GM12878 (cell line): ENCODE measurements around the gene HYOU1. TPM values are rescaled to one million over a fixed set of nuclear protein-coding genes. Genes with fewer than 3 reads are reported as not detected.

ENCODE experiments used
- BCL11A ChIP-seq: IDR thresholded peaks from 2 replicates; pipeline ENCODE4 v1.6.1; 2011; ENCODE audit warnings: low read depth, low read length
- BHLHE40 ChIP-seq, 2 experiments: fragments of 450-650 bp in 1 of 2; IDR thresholded peaks; 2 replicates each; pipeline ENCODE4 v1.6.1; 2011 to 2017; ENCODE audit warnings: low read depth in 2 of 2, borderline replicate concordance in 1 of 2, improper control_type of control experiment in 1 of 2, low read length in 1 of 2, mild to moderate bottlenecking in 1 of 2
- CBFB ChIP-seq: IDR thresholded peaks from 2 replicates; pipeline ENCODE4 v1.6.1; 2016; ENCODE audit warnings: antibody characterized with exemption, low read depth
- CBX5 ChIP-seq: sonication (generic); IDR thresholded peaks from 2 replicates; pipeline ENCODE4 v1.6.1; 2016; ENCODE audit warnings: low read depth, moderate library complexity, mild to moderate bottlenecking, inconsistent platforms
- EGR1 ChIP-seq, 2 experiments: IDR thresholded peaks; 1 replicate in 1 of 2; 2 replicates in 1 of 2; pipeline ENCODE4 v1.6.1; 2011 to 2012; ENCODE audit warnings: low read depth in 2 of 2, low read length in 2 of 2, borderline replicate concordance in 1 of 2, mild to moderate bottlenecking in 1 of 2, moderate library complexity in 1 of 2
- ESRRA ChIP-seq: IDR thresholded peaks from 2 replicates; pipeline ENCODE4 v1.6.1; 2012; ENCODE audit warnings: mild to moderate bottlenecking, low read length, improper control_type of control experiment
- KDM1A ChIP-seq: fragments of 200-600 bp; sonication (generic); IDR thresholded peaks from 2 replicates; pipeline ENCODE4 v1.6.1; 2016; ENCODE audit warnings: borderline replicate concordance
- MXI1 ChIP-seq: fragments of 150-350 bp; IDR thresholded peaks from 2 replicates; pipeline ENCODE4 v1.6.1; 2011; ENCODE audit warnings: low read depth, mild to moderate bottlenecking, inconsistent platforms, low read length, improper control_type of control experiment
- MYC ChIP-seq: IDR thresholded peaks from 2 replicates; pipeline ENCODE4 v1.6.1; 2011; ENCODE audit warnings: mild to moderate bottlenecking, low read length, moderate library complexity, inconsistent platforms; ENCODE audit not compliant: insufficient read depth, insufficient replicate concordance, insufficient read length, severe bottlenecking
- NFIC ChIP-seq: IDR thresholded peaks from 2 replicates; pipeline ENCODE4 v1.6.1; 2012; ENCODE audit warnings: low read depth, mild to moderate bottlenecking, inconsistent platforms, low read length, moderate library complexity
- NRF1 ChIP-seq: conservative IDR thresholded peaks from 2 replicates; pipeline ENCODE4 v1.6.1; 2011; ENCODE audit warnings: mild to moderate bottlenecking, low read depth, low read length, improper control_type of control experiment
- PAX5 ChIP-seq: IDR thresholded peaks from 2 replicates; pipeline ENCODE4 v1.6.1; 2011; ENCODE audit warnings: low read depth, low read length, borderline replicate concordance
- POU2F2 ChIP-seq: IDR thresholded peaks from 3 replicates; pipeline ENCODE4 v1.6.1; 2011; ENCODE audit warnings: low read depth, mild to moderate bottlenecking, low read length, borderline replicate concordance
- RBBP5 ChIP-seq: fragments of 200-600 bp; sonication (generic); conservative IDR thresholded peaks from 2 replicates; pipeline ENCODE4 v1.6.1; 2016
- RFX5 ChIP-seq: IDR thresholded peaks from 2 replicates; pipeline ENCODE4 v1.6.1; 2011; ENCODE audit warnings: low read depth, low read length, improper control_type of control experiment
- RUNX3 ChIP-seq: IDR thresholded peaks from 2 replicates; pipeline ENCODE4 v1.6.1; 2012; ENCODE audit warnings: low read length, inconsistent platforms
- SIX5 ChIP-seq: IDR thresholded peaks from 2 replicates; pipeline ENCODE4 v1.6.1; 2011; ENCODE audit warnings: mild to moderate bottlenecking, low read depth, low read length, moderate library complexity; ENCODE audit not compliant: severe bottlenecking
- SREBF1 ChIP-seq: IDR thresholded peaks from 2 replicates; pipeline ENCODE4 v1.6.1; 2012; ENCODE audit warnings: mild to moderate bottlenecking, low read length
- SUPT20H ChIP-seq: IDR thresholded peaks from 2 replicates; pipeline ENCODE4 v1.6.1; 2011; ENCODE audit warnings: low read depth, mild to moderate bottlenecking, low read length, moderate library complexity, borderline replicate concordance; ENCODE audit not compliant: control insufficient read depth
- TCF7 ChIP-seq: IDR thresholded peaks from 2 replicates; pipeline ENCODE4 v1.6.1; 2014; ENCODE audit warnings: antibody characterized with exemption, borderline replicate concordance
- ZNF24 ChIP-seq: fragments of 450-650 bp; IDR thresholded peaks from 2 replicates; pipeline ENCODE4 v1.6.1; 2017; ENCODE audit warnings: antibody characterized with exemption, mild to moderate bottlenecking
- polyA plus RNA-seq, 11 experiments: library from polyadenylated mRNA; depleted of rRNA in 4 of 11; unstranded in 6 of 11; stranded (reverse) in 5 of 11; fragments of >200 nt; fragmentation: Nextera tagmentation in 4 of 11; fragmentation: Illumina TruSeq in 1 of 11; extraction: Ambion mirVana in 4 of 11; extraction: Trizol in 1 of 11; gene quantifications; 1 replicate in 1 of 11; 2 replicates in 10 of 11; pipeline versions ENCODE4 v1.2.1 to v1.2.3, GENCODE V29; 2011 to 2016; ENCODE audit warnings: inconsistent platforms in 2 of 11, missing spikeins in 2 of 11, low read depth in 1 of 11
- total RNA-seq, 4 experiments: library from RNA; depleted of rRNA in 3 of 4; stranded (reverse); fragments of >200 nt in 3 of 4; fragmentation: Illumina TruSeq in 1 of 4; extraction: Trizol in 1 of 4; gene quantifications; 2 replicates each; pipeline versions ENCODE4 v1.2.1 to v1.2.3, GENCODE V29; 2013 to 2021
- TF ChIP-seq, protein P1 (sequence below): fragments of 150-350 bp; IDR thresholded peaks from 2 replicates; pipeline ENCODE4 v1.6.1; 2016; ENCODE audit warnings: low read depth, low read length
- TF ChIP-seq, protein P2 (sequence below): IDR thresholded peaks from 2 replicates; pipeline ENCODE4 v1.6.1; 2011; ENCODE audit warnings: low read depth, mild to moderate bottlenecking, low read length, moderate library complexity, borderline replicate concordance; ENCODE audit errors: extremely low read depth
- TF ChIP-seq, protein P3 (sequence below): fragments of 450-650 bp; IDR thresholded peaks from 2 replicates; pipeline ENCODE4 v1.6.1; 2016; ENCODE audit warnings: mild to moderate bottlenecking
- TF ChIP-seq, protein P4 (sequence below): IDR thresholded peaks from 2 replicates; pipeline ENCODE4 v1.6.1; 2011; ENCODE audit warnings: mild to moderate bottlenecking, low read depth, low read length, moderate library complexity; ENCODE audit not compliant: insufficient replicate concordance

Gene HYOU1
- total and polyA plus RNA-seq, 10 of the 15 experiments (the other 5 are each of a cell fraction or from before 2014, with no cell fraction given): 15.4 to 157 (median 109) TPM

DNA sequence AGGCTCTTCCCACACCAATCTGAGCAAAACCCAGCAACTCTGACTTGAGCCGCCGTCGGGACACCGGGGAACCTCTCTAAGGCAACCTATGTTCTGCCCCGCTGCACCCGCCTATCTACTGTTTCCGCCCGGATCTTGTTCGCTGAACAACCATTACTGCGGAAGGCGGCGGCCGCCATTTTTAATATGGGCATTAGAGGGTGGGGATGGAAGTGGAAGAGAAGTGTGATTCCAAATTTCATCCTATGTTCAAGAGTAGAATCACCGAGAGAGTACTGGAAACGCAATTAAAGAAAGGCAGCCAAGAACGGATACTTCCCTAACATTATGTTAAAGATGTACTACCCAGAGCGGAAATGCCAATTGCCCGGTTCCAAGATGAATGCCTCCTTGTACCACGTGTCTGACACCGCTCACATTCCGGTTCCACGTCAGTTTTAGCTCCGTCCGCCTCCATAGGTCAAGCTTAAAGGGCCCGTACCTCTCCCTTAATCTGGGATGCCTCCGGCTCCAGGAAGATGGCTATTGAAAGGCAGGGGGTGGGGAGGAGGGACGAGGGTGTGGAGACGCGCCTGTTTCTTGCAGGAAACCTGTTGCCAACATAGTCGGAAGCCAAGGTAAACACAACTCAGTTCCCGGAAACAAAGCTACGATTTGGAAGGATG is 44.9 kb upstream of the HYOU1 start, which contains the start of gene DPAGT1 (continued):
- TF ChIP-seq SUPT20H (no peak), CBX5 (peak; percentile 46; the same call in 1 of the 2 replicates), ZNF24 (peak; percentile 52; the same call in 1 of the 2 replicates), SREBF1 (no peak), RUNX3 (peak; percentile 44), ESRRA (no peak), PAX5 (peak; percentile 99), RBBP5 (no peak), RFX5 (0 out of 2 replicates have a peak, but pooled peaks have one; percentile 11), CBFB (peak; percentile 35; the same call in 1 of the 2 replicates), POU2F2 (no peak), KDM1A (no peak), BHLHE40 (IDR thresholded peaks at IDR 0.05; ENCODE audit: borderline replicate concordance in 1 of 2, low read depth in 2 of 2, low read length in 1 of 2) (peak in 1 of 2 experiments; percentile 36; a peak in 1 of 4 replicates), NRF1 (no peak), NFIC (no peak), BCL11A (no peak), EGR1 (IDR thresholded peaks at IDR 0.05; ENCODE audit: borderline replicate concordance in 1 of 2, low read depth in 2 of 2, low read length in 2 of 2) (no peak; a peak in 1 of 3 replicates), TCF7 (no peak), MXI1 (peak; percentile 94; the same call in 1 of the 2 replicates), MYC (peak; percentile 76), SIX5 (peak; percentile 71)
- TF ChIP-seq, protein P1, sequence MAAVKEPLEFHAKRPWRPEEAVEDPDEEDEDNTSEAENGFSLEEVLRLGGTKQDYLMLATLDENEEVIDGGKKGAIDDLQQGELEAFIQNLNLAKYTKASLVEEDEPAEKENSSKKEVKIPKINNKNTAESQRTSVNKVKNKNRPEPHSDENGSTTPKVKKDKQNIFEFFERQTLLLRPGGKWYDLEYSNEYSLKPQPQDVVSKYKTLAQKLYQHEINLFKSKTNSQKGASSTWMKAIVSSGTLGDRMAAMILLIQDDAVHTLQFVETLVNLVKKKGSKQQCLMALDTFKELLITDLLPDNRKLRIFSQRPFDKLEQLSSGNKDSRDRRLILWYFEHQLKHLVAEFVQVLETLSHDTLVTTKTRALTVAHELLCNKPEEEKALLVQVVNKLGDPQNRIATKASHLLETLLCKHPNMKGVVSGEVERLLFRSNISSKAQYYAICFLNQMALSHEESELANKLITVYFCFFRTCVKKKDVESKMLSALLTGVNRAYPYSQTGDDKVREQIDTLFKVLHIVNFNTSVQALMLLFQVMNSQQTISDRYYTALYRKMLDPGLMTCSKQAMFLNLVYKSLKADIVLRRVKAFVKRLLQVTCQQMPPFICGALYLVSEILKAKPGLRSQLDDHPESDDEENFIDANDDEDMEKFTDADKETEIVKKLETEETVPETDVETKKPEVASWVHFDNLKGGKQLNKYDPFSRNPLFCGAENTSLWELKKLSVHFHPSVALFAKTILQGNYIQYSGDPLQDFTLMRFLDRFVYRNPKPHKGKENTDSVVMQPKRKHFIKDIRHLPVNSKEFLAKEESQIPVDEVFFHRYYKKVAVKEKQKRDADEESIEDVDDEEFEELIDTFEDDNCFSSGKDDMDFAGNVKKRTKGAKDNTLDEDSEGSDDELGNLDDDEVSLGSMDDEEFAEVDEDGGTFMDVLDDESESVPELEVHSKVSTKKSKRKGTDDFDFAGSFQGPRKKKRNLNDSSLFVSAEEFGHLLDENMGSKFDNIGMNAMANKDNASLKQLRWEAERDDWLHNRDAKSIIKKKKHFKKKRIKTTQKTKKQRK: no peak
- TF ChIP-seq, protein P2, sequence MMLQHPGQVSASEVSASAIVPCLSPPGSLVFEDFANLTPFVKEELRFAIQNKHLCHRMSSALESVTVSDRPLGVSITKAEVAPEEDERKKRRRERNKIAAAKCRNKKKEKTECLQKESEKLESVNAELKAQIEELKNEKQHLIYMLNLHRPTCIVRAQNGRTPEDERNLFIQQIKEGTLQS: peak; percentile 40; the same call in 1 of the 2 replicates
- TF ChIP-seq, protein P3, sequence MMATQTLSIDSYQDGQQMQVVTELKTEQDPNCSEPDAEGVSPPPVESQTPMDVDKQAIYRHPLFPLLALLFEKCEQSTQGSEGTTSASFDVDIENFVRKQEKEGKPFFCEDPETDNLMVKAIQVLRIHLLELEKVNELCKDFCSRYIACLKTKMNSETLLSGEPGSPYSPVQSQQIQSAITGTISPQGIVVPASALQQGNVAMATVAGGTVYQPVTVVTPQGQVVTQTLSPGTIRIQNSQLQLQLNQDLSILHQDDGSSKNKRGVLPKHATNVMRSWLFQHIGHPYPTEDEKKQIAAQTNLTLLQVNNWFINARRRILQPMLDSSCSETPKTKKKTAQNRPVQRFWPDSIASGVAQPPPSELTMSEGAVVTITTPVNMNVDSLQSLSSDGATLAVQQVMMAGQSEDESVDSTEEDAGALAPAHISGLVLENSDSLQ: peak; percentile 88
- TF ChIP-seq, protein P4, sequence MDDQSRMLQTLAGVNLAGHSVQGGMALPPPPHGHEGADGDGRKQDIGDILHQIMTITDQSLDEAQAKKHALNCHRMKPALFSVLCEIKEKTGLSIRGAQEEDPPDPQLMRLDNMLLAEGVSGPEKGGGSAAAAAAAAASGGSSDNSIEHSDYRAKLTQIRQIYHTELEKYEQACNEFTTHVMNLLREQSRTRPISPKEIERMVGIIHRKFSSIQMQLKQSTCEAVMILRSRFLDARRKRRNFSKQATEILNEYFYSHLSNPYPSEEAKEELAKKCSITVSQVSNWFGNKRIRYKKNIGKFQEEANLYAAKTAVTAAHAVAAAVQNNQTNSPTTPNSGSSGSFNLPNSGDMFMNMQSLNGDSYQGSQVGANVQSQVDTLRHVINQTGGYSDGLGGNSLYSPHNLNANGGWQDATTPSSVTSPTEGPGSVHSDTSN: peak; percentile 73
